GM18499 (cell line): ENCODE measurements around the gene PITPNM1.
"Not testable (repeated sequence)": the region's sequence is repeated elsewhere in the genome, so short reads cannot be mapped to it uniquely, and the experiment has no call there.

ENCODE experiments used
- ATAC-seq: cut with Tn5 transposase; IDR thresholded peaks from one replicate; pipeline ENCODE4 v1.9.1; 2021; ENCODE audit warnings: moderate number of reproducible peaks; ENCODE audit not compliant: insufficient read depth, unreplicated experiment

PITPNM1 gene

GRCh38 chr11:67468456-67468758 lies 36.8 kb downstream of the PITPNM1 start:
- no peak for ATAC-seq

- no peak for ATAC-seq
Measured at GRCh38 chr11:67468056-67468455, 37.1 kb downstream of the PITPNM1 start.

- no peak for ATAC-seq
Measured at GRCh38 chr11:67466962-67467771, 38.0 kb downstream of the PITPNM1 start.

GRCh38 chr11:67466367-67466766 lies 38.8 kb downstream of the PITPNM1 start:
- ATAC-seq = no peak

GRCh38 chr11:67465530-67465929 lies 39.6 kb downstream of the PITPNM1 start:
- ATAC-seq = not testable (repeated sequence)

GRCh38 chr11:67465189-67465510 lies 40.0 kb downstream of the PITPNM1 start:
- ATAC-seq = no peak

GRCh38 chr11:67464411-67465188 lies 40.6 kb downstream of the PITPNM1 start:
- ATAC-seq = no peak

- no peak for ATAC-seq
Measured at GRCh38 chr11:67463680-67464410, 41.3 kb downstream of the PITPNM1 start.

- ATAC-seq = no peak
Measured at GRCh38 chr11:67463186-67463585, 42.0 kb downstream of the PITPNM1 start.

- ATAC-seq = no peak
Measured at GRCh38 chr11:67458266-67458665, 46.9 kb downstream of the PITPNM1 start.

GRCh38 chr11:67457453-67457852 lies 47.7 kb downstream of the PITPNM1 start:
- no peak for ATAC-seq

- ATAC-seq = no peak
Measured at GRCh38 chr11:67456068-67456705, 49.0 kb downstream of the PITPNM1 start.

- no peak for ATAC-seq
Measured at GRCh38 chr11:67455054-67455453, 50.1 kb downstream of the PITPNM1 start, which contains the start of gene CABP4. TSS of gene CABP4 (plus strand) at chr11:67455354. CDS start at chr11:67455424, 70 bp downstream.

GRCh38 chr11:67453816-67454732 lies 51.1 kb downstream of the PITPNM1 start:
- ATAC-seq = no peak

- ATAC-seq = no peak
Measured at GRCh38 chr11:67452141-67452952, 52.8 kb downstream of the PITPNM1 start, which contains the start of gene GPR152. TSS of gene GPR152 (minus strand) at chr11:67452729. CDS start at chr11:67452724, 5 bp downstream.

GRCh38 chr11:67451658-67451976 lies 53.5 kb downstream of the PITPNM1 start:
- no peak for ATAC-seq

GRCh38 chr11:67450796-67451657 lies 54.1 kb downstream of the PITPNM1 start:
- no peak for ATAC-seq
